HepG2 (cell line): ENCODE measurements around the gene NSUN6. TPM values are rescaled to one million over a fixed set of nuclear protein-coding genes. Genes with fewer than 3 reads are reported as not detected.

Source experiments
- ATAC-seq: fragments of 200-7000 bp; cut with Tn5 transposase; 3 replicates; pipeline ENCODE4 v1.9.1; 2020; ENCODE audit warnings: mild to moderate bottlenecking, moderate library complexity
- BruUV-seq: library from RNA; stranded (reverse); fragments of 400-500 nt; replicated peaks from 2 replicates; lab custom pipeline; 2021; lab: Mats Ljungman, UMichigan
- CTCF ChIA-PET: fragments of 300-600 bp; formaldehyde crosslinking; extraction: SDS; loops from one replicate; lab custom pipeline; 2021; ENCODE audit warnings: low total read pairs, inconsistent platforms, low intra/inter-chr PET ratio; lab: Yijun Ruan, JAX
- POLR2A ChIA-PET: fragments of 350-600 bp; sonication (Branson Sonifier 250); formaldehyde crosslinking; loops from one replicate; lab custom pipeline; 2020; ENCODE audit warnings: antibody characterized with exemption, inconsistent platforms; lab: Yijun Ruan, JAX
- DNase-seq: peaks from one replicate; pipeline ENCODE4 v3.0.0-alpha.2; 2015; ENCODE audit warnings: low spot score
- FAIRE-seq: peaks from 3 replicates; lab custom pipeline; 2011; peaks lifted over from hg19 to GRCh38; lab: Jason Lieb, UNC
- H2AFZ ChIP-seq: one replicate; pipeline ENCODE4 v1.6.1; 2011; ENCODE audit warnings: low read length, inconsistent platforms
- H3K27ac ChIP-seq: fragments of 300-600 bp; 3 replicates; pipeline ENCODE4 v1.8.0; 2011; ENCODE audit warnings: mixed run types, mild to moderate bottlenecking, mixed read lengths, low read length, inconsistent platforms; ENCODE audit not compliant: insufficient read depth; ENCODE audit errors: extremely low read length
- H3K27me3 ChIP-seq, 2 experiments: fragments of 200-600 bp in 1 of 2; 2 replicates in 1 of 2; 3 replicates in 1 of 2; pipeline versions ENCODE4 v1.6.0 to v1.8.0; 2011; ENCODE audit warnings: low read length in 2 of 2, mild to moderate bottlenecking in 2 of 2, moderate library complexity in 2 of 2, inconsistent platforms in 1 of 2; ENCODE audit not compliant: insufficient read depth in 2 of 2, control insufficient read depth in 1 of 2
- H3K36me3 ChIP-seq, 2 experiments: fragments of 200-600 bp in 1 of 2; replicated peaks in 1 of 2; 2 replicates in 1 of 2; 3 replicates in 1 of 2; pipeline versions ENCODE4 v1.5.1 to v1.8.0; 2011; ENCODE audit warnings: low read length in 2 of 2, inconsistent platforms in 1 of 2; ENCODE audit not compliant: insufficient read depth in 2 of 2, control insufficient read depth in 1 of 2
- H3K4me1 ChIP-seq: 2 replicates; pipeline ENCODE4 v1.5.1; 2012; ENCODE audit warnings: low read length, inconsistent platforms; ENCODE audit not compliant: insufficient read depth
- H3K4me2 ChIP-seq: 2 replicates; pipeline ENCODE4 v1.6.0; 2011; ENCODE audit warnings: low read depth, low read length, inconsistent platforms
- H3K4me3 ChIP-seq, 3 experiments: fragments of 200-600 bp in 1 of 3; sonication (generic), shearing (Covaris generic) in 1 of 3; replicated peaks in 1 of 3; 2 replicates each; pipeline ENCODE4 v1.5.1; 2011 to 2016; ENCODE audit warnings: low read length in 3 of 3, inconsistent platforms in 2 of 3, low read depth in 2 of 3, mild to moderate bottlenecking in 2 of 3, control low read depth in 1 of 3, mixed read lengths in 1 of 3; ENCODE audit not compliant: insufficient read depth in 1 of 3
- H3K79me2 ChIP-seq: one replicate; pipeline ENCODE4 v1.6.1; 2011; ENCODE audit warnings: low read length, inconsistent platforms; ENCODE audit not compliant: insufficient read depth
- H3K9ac ChIP-seq: 2 replicates; pipeline ENCODE4 v1.6.0; 2011; ENCODE audit warnings: mild to moderate bottlenecking, low read depth, low read length, inconsistent platforms; ENCODE audit not compliant: insufficient read depth
- H3K9me3 ChIP-seq: 2 replicates; pipeline ENCODE4 v1.5.1; 2012; ENCODE audit warnings: mild to moderate bottlenecking, low read length
- H4K20me1 ChIP-seq: 2 replicates; pipeline ENCODE4 v1.6.0; 2011; ENCODE audit warnings: inconsistent platforms, mild to moderate bottlenecking, low read length, moderate library complexity; ENCODE audit not compliant: insufficient read depth
- ASH2L ChIP-seq: fragments of 300-600, 200-600 bp; sonication (generic); IDR thresholded peaks from 2 replicates; pipeline ENCODE4 v1.7.0; 2017; ENCODE audit warnings: low read depth, mild to moderate bottlenecking, moderate library complexity, mixed read lengths, low read length; ENCODE audit not compliant: insufficient read length
- KLF11 ChIP-seq: IDR thresholded peaks from 2 replicates; pipeline ENCODE4 v1.6.1; 2016; ENCODE audit warnings: missing compliant biosample characterization
- MAF1 ChIP-seq: sonication (generic); formaldehyde crosslinking; IDR thresholded peaks from 2 replicates; pipeline ENCODE4 v1.5.0; 2020; ENCODE audit warnings: missing genetic modification reagents, borderline replicate concordance
- SP140L ChIP-seq: sonication (generic); formaldehyde crosslinking; IDR thresholded peaks from 2 replicates; pipeline ENCODE4 v1.4.0; 2020; ENCODE audit warnings: missing genetic modification reagents, borderline replicate concordance
- WGBS: methylation state at CpG from one replicate; pipeline ENCODE4 v1.1.6; 2017; ENCODE audit warnings: low lambda C conversion rate; 5-methylcytosine and 5-hydroxymethylcytosine counted together
- in situ Hi-C: cut with HindIII; loops from 2 replicates; pipeline ENCODE4 v1.10.0; 2017; ENCODE audit warnings: low pct_unique_long_range_greater_than_20kb; ENCODE audit not compliant: extremely low pct_ligation_motif_present
- intact Hi-C: fragments of 100-400 bp; cut with micrococcal nuclease; formaldehyde crosslinking; loops from one replicate; pipeline ENCODE4 v1.10.0; 2022; ENCODE audit not compliant: unreplicated experiment
- polyA plus RNA-seq, 8 experiments: library from polyadenylated mRNA; depleted of rRNA in 3 of 8; stranded (reverse) in 7 of 8; unstranded in 1 of 8; fragments of >200 nt; fragmentation: Illumina TruSeq in 4 of 8; extraction: Trizol in 4 of 8; gene quantifications; 2 replicates each; pipeline versions ENCODE4 v1.2.1 to v1.2.3, GENCODE V29; 2011 to 2016; ENCODE audit warnings: low read depth in 4 of 8, missing spikeins in 1 of 8, mixed read lengths in 1 of 8; ENCODE audit not compliant: insufficient read depth in 1 of 8
- total RNA-seq, 5 experiments: library from RNA; depleted of rRNA; stranded (reverse); fragments of >200 nt; fragmentation: Illumina TruSeq; extraction: Trizol; gene quantifications; 2 replicates each; pipeline ENCODE4 v1.2.3, GENCODE V29; 2016; ENCODE audit warnings: low read depth in 1 of 5
- TF ChIP-seq, protein P1 (sequence below): sonication (generic); formaldehyde crosslinking; IDR thresholded peaks from 2 replicates; pipeline ENCODE4 v1.5.0; 2020; ENCODE audit warnings: missing genetic modification reagents
- TF ChIP-seq, protein P2 (sequence below): sonication (generic); formaldehyde crosslinking; IDR thresholded peaks from 2 replicates; pipeline ENCODE4 v1.4.0; 2020; ENCODE audit warnings: missing genetic modification reagents, borderline replicate concordance
- TF ChIP-seq, protein P3 (sequence below): IDR thresholded peaks from 2 replicates; pipeline ENCODE4 v1.6.1; 2012; ENCODE audit warnings: low read length, improper control_type of control experiment

The NSUN6 gene
- total and polyA plus RNA-seq, 2 of the 13 experiments (the other 11 are each of a cell fraction or from before 2014, with no cell fraction given) = 17.2 to 19.3 TPM

DNA sequence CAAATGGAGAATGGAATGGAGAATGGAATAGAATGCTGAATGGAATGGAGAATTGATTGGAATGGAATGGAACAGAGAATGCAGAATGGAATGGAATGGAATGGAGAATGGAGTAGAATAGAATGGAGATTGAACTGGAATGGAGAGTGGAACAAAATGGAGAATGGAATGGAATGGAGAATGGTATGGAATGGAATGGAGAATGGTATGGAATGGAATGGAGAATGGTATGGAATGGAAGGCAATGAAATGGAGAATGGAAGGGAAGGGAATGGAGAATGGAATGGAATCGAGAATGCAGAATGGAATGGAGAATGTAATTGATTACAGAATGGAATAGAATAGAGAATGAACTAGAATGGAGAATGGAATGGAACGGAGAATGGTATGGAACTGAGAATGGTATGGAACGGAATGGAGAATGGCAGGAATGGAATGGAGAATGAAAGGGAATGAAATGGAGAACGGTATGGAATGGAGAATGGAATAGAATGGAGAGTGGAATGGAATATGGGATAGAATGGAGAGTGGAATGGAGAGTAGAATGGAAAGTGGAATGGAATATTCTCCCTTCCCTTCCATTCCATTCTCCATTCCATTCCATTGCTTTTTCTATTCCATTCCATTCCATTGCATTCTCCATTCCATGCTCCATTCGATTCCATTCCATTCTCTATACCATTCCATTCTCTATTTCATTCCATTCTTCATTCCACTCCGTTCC lies 88.2 kb downstream of the NSUN6 start:
- CTCF ChIA-PET = no interaction called here
- H3K79me2 ChIP-seq = no peaks in the 10 kb centered on the region
- TF ChIP-seq SP140L (CRISPR knock-in tag) (no peak), ASH2L (no peak), MAF1 (CRISPR knock-in tag) (no peak), KLF11 (CRISPR knock-in tag) (no peak)
- TF ChIP-seq, protein P1, sequence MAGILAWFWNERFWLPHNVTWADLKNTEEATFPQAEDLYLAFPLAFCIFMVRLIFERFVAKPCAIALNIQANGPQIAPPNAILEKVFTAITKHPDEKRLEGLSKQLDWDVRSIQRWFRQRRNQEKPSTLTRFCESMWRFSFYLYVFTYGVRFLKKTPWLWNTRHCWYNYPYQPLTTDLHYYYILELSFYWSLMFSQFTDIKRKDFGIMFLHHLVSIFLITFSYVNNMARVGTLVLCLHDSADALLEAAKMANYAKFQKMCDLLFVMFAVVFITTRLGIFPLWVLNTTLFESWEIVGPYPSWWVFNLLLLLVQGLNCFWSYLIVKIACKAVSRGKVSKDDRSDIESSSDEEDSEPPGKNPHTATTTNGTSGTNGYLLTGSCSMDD (CRISPR knock-in tag) = no peak
- TF ChIP-seq, protein P2, sequence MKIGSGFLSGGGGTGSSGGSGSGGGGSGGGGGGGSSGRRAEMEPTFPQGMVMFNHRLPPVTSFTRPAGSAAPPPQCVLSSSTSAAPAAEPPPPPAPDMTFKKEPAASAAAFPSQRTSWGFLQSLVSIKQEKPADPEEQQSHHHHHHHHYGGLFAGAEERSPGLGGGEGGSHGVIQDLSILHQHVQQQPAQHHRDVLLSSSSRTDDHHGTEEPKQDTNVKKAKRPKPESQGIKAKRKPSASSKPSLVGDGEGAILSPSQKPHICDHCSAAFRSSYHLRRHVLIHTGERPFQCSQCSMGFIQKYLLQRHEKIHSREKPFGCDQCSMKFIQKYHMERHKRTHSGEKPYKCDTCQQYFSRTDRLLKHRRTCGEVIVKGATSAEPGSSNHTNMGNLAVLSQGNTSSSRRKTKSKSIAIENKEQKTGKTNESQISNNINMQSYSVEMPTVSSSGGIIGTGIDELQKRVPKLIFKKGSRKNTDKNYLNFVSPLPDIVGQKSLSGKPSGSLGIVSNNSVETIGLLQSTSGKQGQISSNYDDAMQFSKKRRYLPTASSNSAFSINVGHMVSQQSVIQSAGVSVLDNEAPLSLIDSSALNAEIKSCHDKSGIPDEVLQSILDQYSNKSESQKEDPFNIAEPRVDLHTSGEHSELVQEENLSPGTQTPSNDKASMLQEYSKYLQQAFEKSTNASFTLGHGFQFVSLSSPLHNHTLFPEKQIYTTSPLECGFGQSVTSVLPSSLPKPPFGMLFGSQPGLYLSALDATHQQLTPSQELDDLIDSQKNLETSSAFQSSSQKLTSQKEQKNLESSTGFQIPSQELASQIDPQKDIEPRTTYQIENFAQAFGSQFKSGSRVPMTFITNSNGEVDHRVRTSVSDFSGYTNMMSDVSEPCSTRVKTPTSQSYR (CRISPR knock-in tag) = no peak
- TF ChIP-seq, protein P3, sequence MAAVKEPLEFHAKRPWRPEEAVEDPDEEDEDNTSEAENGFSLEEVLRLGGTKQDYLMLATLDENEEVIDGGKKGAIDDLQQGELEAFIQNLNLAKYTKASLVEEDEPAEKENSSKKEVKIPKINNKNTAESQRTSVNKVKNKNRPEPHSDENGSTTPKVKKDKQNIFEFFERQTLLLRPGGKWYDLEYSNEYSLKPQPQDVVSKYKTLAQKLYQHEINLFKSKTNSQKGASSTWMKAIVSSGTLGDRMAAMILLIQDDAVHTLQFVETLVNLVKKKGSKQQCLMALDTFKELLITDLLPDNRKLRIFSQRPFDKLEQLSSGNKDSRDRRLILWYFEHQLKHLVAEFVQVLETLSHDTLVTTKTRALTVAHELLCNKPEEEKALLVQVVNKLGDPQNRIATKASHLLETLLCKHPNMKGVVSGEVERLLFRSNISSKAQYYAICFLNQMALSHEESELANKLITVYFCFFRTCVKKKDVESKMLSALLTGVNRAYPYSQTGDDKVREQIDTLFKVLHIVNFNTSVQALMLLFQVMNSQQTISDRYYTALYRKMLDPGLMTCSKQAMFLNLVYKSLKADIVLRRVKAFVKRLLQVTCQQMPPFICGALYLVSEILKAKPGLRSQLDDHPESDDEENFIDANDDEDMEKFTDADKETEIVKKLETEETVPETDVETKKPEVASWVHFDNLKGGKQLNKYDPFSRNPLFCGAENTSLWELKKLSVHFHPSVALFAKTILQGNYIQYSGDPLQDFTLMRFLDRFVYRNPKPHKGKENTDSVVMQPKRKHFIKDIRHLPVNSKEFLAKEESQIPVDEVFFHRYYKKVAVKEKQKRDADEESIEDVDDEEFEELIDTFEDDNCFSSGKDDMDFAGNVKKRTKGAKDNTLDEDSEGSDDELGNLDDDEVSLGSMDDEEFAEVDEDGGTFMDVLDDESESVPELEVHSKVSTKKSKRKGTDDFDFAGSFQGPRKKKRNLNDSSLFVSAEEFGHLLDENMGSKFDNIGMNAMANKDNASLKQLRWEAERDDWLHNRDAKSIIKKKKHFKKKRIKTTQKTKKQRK = no peak
- TF ChIP-seq, all 625 proteins: peak for 0
- no peak for FAIRE-seq
- intact Hi-C loops = no loop called here
- no peak overlapping the region for H3K27ac ChIP-seq
- H3K9ac ChIP-seq = no peak overlapping the region
- ATAC-seq = no peak
- POLR2A ChIA-PET = no interaction called here
- in situ Hi-C loops = no loop called here
- H3K4me1 ChIP-seq = no peaks in the 10 kb centered on the region
- H3K9me3 ChIP-seq = peaks cover 94% of the 10 kb centered on the region
- WGBS = 95% methylated on average over 6 of the region's 6 CpGs
- H2AFZ ChIP-seq = no peak overlapping the region
- DNase-seq = no peak
- H3K4me2 ChIP-seq = no peak overlapping the region
- no peaks in the 10 kb centered on the region for H3K27me3 ChIP-seq
- peaks cover 0 to 8% of the 10 kb centered on the region in 2 experiments; a peak in 1 of 5 replicates for H3K36me3 ChIP-seq
- no peak overlapping the region for H3K4me3 ChIP-seq
- no TSS peak for BruUV-seq
- H4K20me1 ChIP-seq = no peaks in the 10 kb centered on the region
